Heart left ventricle (tissue), 16 donors: ENCODE results near the gene KREMEN2. TPM values are rescaled to one million over a fixed set of nuclear protein-coding genes. Genes with fewer than 3 reads are reported as not detected.

ENCODE experiments used
- ATAC-seq, 4 donors: fragments of 200-7000 bp; cut with Tn5 transposase; one replicate each; pipeline ENCODE4 v1.9.1; 2020 to 2022; ENCODE audit warnings: moderate library complexity in 4 of 4, mild to moderate bottlenecking in 3 of 4, moderate number of reproducible peaks in 1 of 4
- DNase-seq, 5 donors: peaks; one replicate each; pipeline ENCODE4 v3.0.0-alpha.2; 2020
- H3K27ac ChIP-seq, 12 donors: fragments of 200-600 bp; sonication (generic) in 4 of 12; one replicate each; pipeline versions ENCODE4 v1.5.0 to v1.8.0; 2016 to 2022; ENCODE audit warnings: mild to moderate bottlenecking in 2 of 12
- H3K27me3 ChIP-seq, 9 donors: fragments of 200-600 bp; sonication (generic) in 2 of 9; one replicate each; pipeline versions ENCODE4 v1.5.1 to v1.8.0; 2016 to 2022; ENCODE audit warnings: mild to moderate bottlenecking in 3 of 9
- H3K36me3 ChIP-seq, 9 donors: fragments of 200-600 bp; sonication (generic) in 2 of 9; one replicate each; pipeline versions ENCODE4 v1.5.0 to v1.8.0; 2018 to 2022; ENCODE audit warnings: mild to moderate bottlenecking in 2 of 9
- H3K4me1 ChIP-seq, 12 donors: fragments of 200-600 bp; sonication (generic) in 4 of 12; one replicate each; pipeline versions ENCODE4 v1.5.0 to v1.8.0; 2016 to 2022; ENCODE audit warnings: mild to moderate bottlenecking in 3 of 12
- H3K4me3 ChIP-seq, 12 donors: fragments of 200-600 bp; sonication (generic) in 4 of 12; one replicate each; pipeline versions ENCODE4 v1.5.0 to v1.8.0; 2017 to 2022; ENCODE audit warnings: mild to moderate bottlenecking in 9 of 12, moderate library complexity in 4 of 12
- H3K9me3 ChIP-seq, 12 donors: fragments of 200-600 bp; sonication (generic) in 4 of 12; one replicate each; pipeline versions ENCODE4 v1.5.0 to v1.8.0; 2016 to 2022; ENCODE audit warnings: mild to moderate bottlenecking in 1 of 12
- CTCF ChIP-seq, 12 donors: fragments of 200-600 bp; sonication (generic) in 4 of 12; IDR thresholded peaks; one replicate each; pipeline versions ENCODE4 v1.5.0 to v1.8.0; 2018 to 2022; ENCODE audit warnings: antibody characterized with exemption in 12 of 12, mild to moderate bottlenecking in 5 of 12
- POLR2A ChIP-seq, 2 donors: fragments of 450-650 bp; IDR thresholded peaks; one replicate each; pipeline ENCODE4 v1.6.1; 2017; ENCODE audit warnings: antibody characterized with exemption in 2 of 2, mild to moderate bottlenecking in 2 of 2, moderate library complexity in 2 of 2
- WGBS, 4 donors: extraction: QIAGEN DNeasy Blood & Tissue Kit in 2 of 4; methylation state at CpG; one replicate each; pipeline versions ENCODE4 v1.1.5 to v1.1.7; 2013 to 2018; 5-methylcytosine and 5-hydroxymethylcytosine counted together
- intact Hi-C, 10 donors: fragments of 100-400 bp; cut with DNase I; formaldehyde crosslinking; loops; one replicate each; pipeline versions ENCODE4 v1.11.1 to v1.14.2; 2022
- polyA plus RNA-seq, 2 donors: library from polyadenylated mRNA; stranded (reverse); fragments of 200-250 nt; gene quantifications; one replicate each; pipeline ENCODE4 v1.2.3, GENCODE V29; 2013
- total RNA-seq, 9 donors: library from RNA; depleted of rRNA in 2 of 9; stranded (reverse); fragments of >200 nt in 2 of 9; fragmentation: NEBNext Ultra II Directional in 3 of 9; extraction: Animal tissue kit (Norgen Biotek cat#: 25700) in 3 of 9; gene quantifications; one replicate each; pipeline versions ENCODE4 v1.1.0 to v1.2.4, GENCODE V29; 2016 to 2023
- donor health status: ischemic (EF 13 %, LVEDD 7.1; RV severe dilation, severe dysfunction).
- donor health status: healthy with polysubstance abuse.
- donor health status: DM: no; HTN: yes; CAD: no.
- donor health status: DM: no; HTN: no; CAD: no.
- donor health status: ischemic (EF 25% LVEDD 6.9; RV normal size, moderate dysfunction).
- donor health status: ischemic (EF 25% LVEDD 5.7; RV mildly dilated, moderate dysfunction).
- donor health status: healthy.
- donor health status: DM: yes; HTN: yes; CAD: no.
- donor health status: ischemic (EF 35%, LVEDD 5.7; RV mildly dilated, moderate dysfunction).
- donor health status: nonischemic (EF 11% LVEDD 7.7; RV severe dilation, severe dysfunction).
- donor health status: DM: yes; HTN: yes; CAD: no.
- donor health status: PGD.
- donor health status: ischemic (EF 29% LVEDD 5.4; RV normal size, mild dysfunction).
- donor health status: nonischemic (EF 23%, LVEDD 6.1; RV moderate dilation, normal function).

KREMEN2 gene
- total and polyA plus RNA-seq, 11 donors, result 0.27 TPM; not detected in 10

- H3K27ac ChIP-seq, result no peak overlapping the region
- DNase-seq (no peak), ATAC-seq (no peak)
- H3K27me3 ChIP-seq, result peaks cover 22 to 65% (median 40%) of the 10 kb centered on the region in 9 donors
- H3K4me1 ChIP-seq, result peaks cover 0 to 17% (median 10%) of the 10 kb centered on the region in 12 donors
- intact Hi-C loops, result no loop called here
- H3K4me3 ChIP-seq, result no peak overlapping the region
- WGBS, 4 donors, result 83 to 87% (median 87%) methylated on average over 6 of the region's 6 CpGs
- TF ChIP-seq POLR2A (IDR thresholded peaks at IDR 0.05), result no peak
- no peak for TF ChIP-seq CTCF (IDR thresholded peaks at IDR 0.05)
- H3K36me3 ChIP-seq, result no peaks in the 10 kb centered on the region
- no peaks in the 10 kb centered on the region for H3K9me3 ChIP-seq
These were observed 50.9 kb downstream of the KREMEN2 start for GRCh38 chr16:3014971-3015370.

GRCh38 chr16:3015865-3016521 lies 51.9 kb downstream of the KREMEN2 start:
- Histone ChIP-seq H3K4me3 (no peak overlapping the region), H3K27ac (no peak overlapping the region), H3K36me3 (no peaks in the 10 kb centered on the region), H3K4me1 (peaks cover 0 to 25% (median 13%) of the 10 kb centered on the region in 12 donors), H3K27me3 (peaks cover 22 to 56% (median 38%) of the 10 kb centered on the region in 9 donors), H3K9me3 (no peaks in the 10 kb centered on the region)
- no peak for ATAC-seq
- 73 to 85% (median 84%) methylated on average over 12 to 13 of the region's 13 CpGs for WGBS, 4 donors
- intact Hi-C loops, result no loop called here
- TF ChIP-seq CTCF (IDR thresholded peaks at IDR 0.05) (no peak), POLR2A (IDR thresholded peaks at IDR 0.05) (no peak)
- no peak for DNase-seq

- ATAC-seq (no peak), DNase-seq (no peak)
- peaks cover 5 to 38% (median 24%) of the 10 kb centered on the region in 12 donors for H3K4me1 ChIP-seq
- H3K4me3 ChIP-seq, result no peak overlapping the region
- 42 to 65% (median 60%) methylated on average over 9 to 20 of the region's 20 CpGs for WGBS, 4 donors
- no peak overlapping the region for H3K27ac ChIP-seq
- no peaks in the 10 kb centered on the region for H3K9me3 ChIP-seq
- intact Hi-C loops, result no loop called here
- peaks cover 14 to 43% (median 30%) of the 10 kb centered on the region in 9 donors for H3K27me3 ChIP-seq
- no peak for TF ChIP-seq CTCF (IDR thresholded peaks at IDR 0.05)
- no peak for TF ChIP-seq POLR2A (IDR thresholded peaks at IDR 0.05)
- H3K36me3 ChIP-seq, result peaks cover 0 to 5% (median 0%) of the 10 kb centered on the region in 9 donors
These were observed 53.3 kb downstream of the KREMEN2 start for GRCh38 chr16:3017344-3017743.

Other genes starting within 250 kb of the KREMEN2 start
- 1 to 10 TPM in 1 of 9 donors, under 1 TPM in 5, not detected in 3; 0.19 to 1.3 (median 0.53) TPM for gene PRSS27, start 244.1 kb upstream of the KREMEN2 start, total RNA-seq
- under 1 TPM; 0.25 to 0.38 TPM for gene PRSS27, start 244.1 kb upstream of the KREMEN2 start, polyA plus RNA-seq
- 100 to 1,000 TPM; 112 to 315 (median 233) TPM for gene SRRM2, start 211.6 kb upstream of the KREMEN2 start, total RNA-seq
- 100 to 1,000 TPM; 196 to 540 TPM for gene SRRM2, start 211.6 kb upstream of the KREMEN2 start, polyA plus RNA-seq
- 1,000 to 10,000 TPM in 1 of 9 donors, 100 to 1,000 TPM in 8; 213 to 1,067 (median 294) TPM for gene ELOB, start 187.0 kb upstream of the KREMEN2 start, total RNA-seq
- gene ELOB, start 187.0 kb upstream of the KREMEN2 start, polyA plus RNA-seq, result 100 to 1,000 TPM; 462 to 926 TPM
- not detected for gene PRSS33, start 176.7 kb upstream of the KREMEN2 start, total RNA-seq
- gene PRSS33, start 176.7 kb upstream of the KREMEN2 start, polyA plus RNA-seq, result not detected
- not detected for gene PRSS41, start 165.8 kb upstream of the KREMEN2 start, total RNA-seq
- not detected for gene PRSS41, start 165.8 kb upstream of the KREMEN2 start, polyA plus RNA-seq
- gene PRSS21, start 147.0 kb upstream of the KREMEN2 start, total RNA-seq, result not detected
- gene PRSS21, start 147.0 kb upstream of the KREMEN2 start, polyA plus RNA-seq, result not detected
- 1 to 10 TPM in 1 of 9 donors, under 1 TPM in 1, not detected in 7; 0.50 to 3.0 TPM for gene ZG16B, start 134.0 kb upstream of the KREMEN2 start, total RNA-seq
- not detected for gene ZG16B, start 134.0 kb upstream of the KREMEN2 start, polyA plus RNA-seq
- gene PRSS22, start 106.1 kb upstream of the KREMEN2 start, total RNA-seq, result not detected
- gene PRSS22, start 106.1 kb upstream of the KREMEN2 start, polyA plus RNA-seq, result not detected
- 10 to 100 TPM; 20.1 to 64.1 (median 22.6) TPM for gene FLYWCH2, start 81.1 kb upstream of the KREMEN2 start, total RNA-seq
- 10 to 100 TPM; 35.3 to 53.4 TPM for gene FLYWCH2, start 81.1 kb upstream of the KREMEN2 start, polyA plus RNA-seq
- gene FLYWCH1, start 52.3 kb upstream of the KREMEN2 start, total RNA-seq, result 10 to 100 TPM; 26.3 to 48.4 (median 34.2) TPM
- gene FLYWCH1, start 52.3 kb upstream of the KREMEN2 start, polyA plus RNA-seq, result 10 to 100 TPM; 28.3 to 29.1 TPM
- 10 to 100 TPM in 1 of 9 donors, 1 to 10 TPM in 8; 6.9 to 16.3 (median 9.0) TPM for gene PAQR4, start 5.1 kb downstream of the KREMEN2 start, total RNA-seq
- 10 to 100 TPM in 1 of 2 donors, 1 to 10 TPM in 1; 8.1 to 15.2 TPM for gene PAQR4, start 5.1 kb downstream of the KREMEN2 start, polyA plus RNA-seq
- 10 to 100 TPM in 1 of 9 donors, 1 to 10 TPM in 4, under 1 TPM in 4; 0.72 to 11.9 (median 1.2) TPM for gene PKMYT1, start 16.2 kb downstream of the KREMEN2 start, total RNA-seq
- 1 to 10 TPM; 1.3 to 2.5 TPM for gene PKMYT1, start 16.2 kb downstream of the KREMEN2 start, polyA plus RNA-seq
- gene CLDN9, start 48.6 kb downstream of the KREMEN2 start, total RNA-seq, result 1 to 10 TPM in 2 of 9 donors, under 1 TPM in 7; 0.13 to 2.0 (median 0.75) TPM
- 1 to 10 TPM in 1 of 2 donors, under 1 TPM in 1; 0.62 to 1.7 TPM for gene CLDN9, start 48.6 kb downstream of the KREMEN2 start, polyA plus RNA-seq
- gene CLDN6, start 53.9 kb downstream of the KREMEN2 start, total RNA-seq, result not detected
- gene CLDN6, start 53.9 kb downstream of the KREMEN2 start, polyA plus RNA-seq, result under 1 TPM in 1 of 2 donors, not detected in 1; 0.04 TPM
- gene TNFRSF12A, start 56.1 kb downstream of the KREMEN2 start, total RNA-seq, result 100 to 1,000 TPM in 3 of 9 donors, 10 to 100 TPM in 6; 27.8 to 289 (median 92.4) TPM
- gene TNFRSF12A, start 56.1 kb downstream of the KREMEN2 start, polyA plus RNA-seq, result 100 to 1,000 TPM; 260 to 824 TPM
- gene HCFC1R1, start 59.7 kb downstream of the KREMEN2 start, total RNA-seq, result 10 to 100 TPM; 32.8 to 66.7 (median 50.5) TPM
- gene HCFC1R1, start 59.7 kb downstream of the KREMEN2 start, polyA plus RNA-seq, result 100 to 1,000 TPM in 1 of 2 donors, 10 to 100 TPM in 1; 54.6 to 189 TPM
- gene THOC6, start 59.8 kb downstream of the KREMEN2 start, total RNA-seq, result 10 to 100 TPM in 4 of 9 donors, 1 to 10 TPM in 5; 6.9 to 14.0 (median 9.4) TPM
- gene THOC6, start 59.8 kb downstream of the KREMEN2 start, polyA plus RNA-seq, result 10 to 100 TPM; 15.4 to 23.0 TPM
- not detected for gene BICDL2, start 72.7 kb downstream of the KREMEN2 start, total RNA-seq
- gene BICDL2, start 72.7 kb downstream of the KREMEN2 start, polyA plus RNA-seq, result under 1 TPM in 1 of 2 donors, not detected in 1; 0.07 TPM
- 1 to 10 TPM in 3 of 9 donors, under 1 TPM in 6; 0.32 to 3.0 (median 0.90) TPM for gene MMP25, start 82.3 kb downstream of the KREMEN2 start, total RNA-seq
- 1 to 10 TPM in 1 of 2 donors, under 1 TPM in 1; 0.97 to 1.3 TPM for gene MMP25, start 82.3 kb downstream of the KREMEN2 start, polyA plus RNA-seq
- 100 to 1,000 TPM in 1 of 9 donors, 10 to 100 TPM in 8; 20.6 to 241 (median 48.9) TPM for gene IL32, start 101.4 kb downstream of the KREMEN2 start, total RNA-seq
- 10 to 100 TPM; 60.2 to 63.4 TPM for gene IL32, start 101.4 kb downstream of the KREMEN2 start, polyA plus RNA-seq
- gene ZSCAN10, start 135.0 kb downstream of the KREMEN2 start, total RNA-seq, result not detected
- not detected for gene ZSCAN10, start 135.0 kb downstream of the KREMEN2 start, polyA plus RNA-seq
- 10 to 100 TPM in 2 of 9 donors, 1 to 10 TPM in 7; 7.4 to 19.8 (median 8.1) TPM for gene ZNF205, start 148.3 kb downstream of the KREMEN2 start, total RNA-seq
- gene ZNF205, start 148.3 kb downstream of the KREMEN2 start, polyA plus RNA-seq, result 10 to 100 TPM; 13.9 to 17.0 TPM
- 10 to 100 TPM in 2 of 9 donors, 1 to 10 TPM in 7; 6.7 to 14.3 (median 8.2) TPM for gene ZNF213, start 170.8 kb downstream of the KREMEN2 start, total RNA-seq
- 10 to 100 TPM in 1 of 2 donors, 1 to 10 TPM in 1; 8.7 to 14.2 TPM for gene ZNF213, start 170.8 kb downstream of the KREMEN2 start, polyA plus RNA-seq
- gene OR1F1, start 223.9 kb downstream of the KREMEN2 start, total RNA-seq, result not detected
- not detected for gene OR1F1, start 223.9 kb downstream of the KREMEN2 start, polyA plus RNA-seq